ENCODE data around the gene HIGD1B. TPM values are rescaled to one million over a fixed set of nuclear protein-coding genes. Genes with fewer than 3 reads are reported as not detected.

HIGD1B gene
- total and polyA plus RNA-seq, 2 of the 13 experiments (the other 11 are each of a cell fraction or from before 2014, with no cell fraction given) = not detected

- TF ChIP-seq ARID3A (IDR thresholded peaks at IDR 0.05; ENCODE audit: low read depth, low read length) = 0 out of 2 replicates have a peak, but pooled peaks have one; percentile 36
- no peak for TF ChIP-seq MED1 (CRISPR knock-in tag; IDR thresholded peaks at IDR 0.05)
- 0 out of 2 replicates have a peak, but pooled peaks have one; percentile 48 for TF ChIP-seq ZBTB38 (CRISPR knock-in tag; IDR thresholded peaks at IDR 0.05)
- no peak for TF ChIP-seq ZFP91 (CRISPR knock-in tag; IDR thresholded peaks at IDR 0.05; ENCODE audit: borderline replicate concordance)
- TF ChIP-seq ATF1 (CRISPR knock-in tag; IDR thresholded peaks at IDR 0.05) = no peak
- peak; percentile 44; the same call in 1 of the 2 replicates for TF ChIP-seq ZFX (CRISPR knock-in tag; IDR thresholded peaks at IDR 0.05; ENCODE audit: low read depth)
- TF ChIP-seq ATRX (CRISPR knock-in tag; IDR thresholded peaks at IDR 0.05; ENCODE audit: borderline replicate concordance) = no peak
- 0 out of 2 replicates have a peak, but pooled peaks have one; percentile 33 for TF ChIP-seq MXD1 (CRISPR knock-in tag; IDR thresholded peaks at IDR 0.05)
- TF ChIP-seq ZSCAN29 (CRISPR knock-in tag; conservative IDR thresholded peaks at IDR 0.05) = no peak
- TF ChIP-seq ATF5 (CRISPR knock-in tag; IDR thresholded peaks at IDR 0.05; ENCODE audit: low read depth) = no peak
- no peak for TF ChIP-seq ZMAT5 (CRISPR knock-in tag; IDR thresholded peaks at IDR 0.05; ENCODE audit: borderline replicate concordance, low read depth)
- TF ChIP-seq ZNF34 (CRISPR knock-in tag; IDR thresholded peaks at IDR 0.05; ENCODE audit: borderline replicate concordance) = no peak
- no peak for TF ChIP-seq ZZZ3 (CRISPR knock-in tag; IDR thresholded peaks at IDR 0.05; ENCODE audit: borderline replicate concordance)
- no peak for TF ChIP-seq U2AF1 (optimal IDR thresholded peaks at IDR 0.05; ENCODE audit: low read depth, low read length)
- TF ChIP-seq HIC2 (CRISPR knock-in tag; IDR thresholded peaks at IDR 0.05; ENCODE audit: low read depth) = no peak
- TF ChIP-seq PRMT3 (CRISPR knock-in tag; IDR thresholded peaks at IDR 0.05; ENCODE audit: borderline replicate concordance, low read depth) = no peak
- TF ChIP-seq GFI1 (CRISPR knock-in tag; IDR thresholded peaks at IDR 0.05; ENCODE audit: borderline replicate concordance) = no peak
- 0 out of 2 replicates have a peak, but pooled peaks have one; percentile 51 for TF ChIP-seq ZNF839 (CRISPR knock-in tag; IDR thresholded peaks at IDR 0.05; ENCODE audit: borderline replicate concordance)
- TF ChIP-seq MTA1 (CRISPR knock-in tag; IDR thresholded peaks at IDR 0.05; ENCODE audit: borderline replicate concordance) = 0 out of 2 replicates have a peak, but pooled peaks have one; percentile 46
- TF ChIP-seq ZNF768 (CRISPR knock-in tag; IDR thresholded peaks at IDR 0.05) = no peak
Measured at GRCh38 chr17:44863061-44863918, 15.6 kb downstream of the HIGD1B start (continued).

All from HepG2 (cell line).